ENCODE measurements around the gene KBTBD12. TPM values are rescaled to one million over a fixed set of nuclear protein-coding genes. Genes with fewer than 3 reads are reported as not detected.

KBTBD12 gene
- total RNA-seq, 1 experiment from 2014 or later: not detected

DNA sequence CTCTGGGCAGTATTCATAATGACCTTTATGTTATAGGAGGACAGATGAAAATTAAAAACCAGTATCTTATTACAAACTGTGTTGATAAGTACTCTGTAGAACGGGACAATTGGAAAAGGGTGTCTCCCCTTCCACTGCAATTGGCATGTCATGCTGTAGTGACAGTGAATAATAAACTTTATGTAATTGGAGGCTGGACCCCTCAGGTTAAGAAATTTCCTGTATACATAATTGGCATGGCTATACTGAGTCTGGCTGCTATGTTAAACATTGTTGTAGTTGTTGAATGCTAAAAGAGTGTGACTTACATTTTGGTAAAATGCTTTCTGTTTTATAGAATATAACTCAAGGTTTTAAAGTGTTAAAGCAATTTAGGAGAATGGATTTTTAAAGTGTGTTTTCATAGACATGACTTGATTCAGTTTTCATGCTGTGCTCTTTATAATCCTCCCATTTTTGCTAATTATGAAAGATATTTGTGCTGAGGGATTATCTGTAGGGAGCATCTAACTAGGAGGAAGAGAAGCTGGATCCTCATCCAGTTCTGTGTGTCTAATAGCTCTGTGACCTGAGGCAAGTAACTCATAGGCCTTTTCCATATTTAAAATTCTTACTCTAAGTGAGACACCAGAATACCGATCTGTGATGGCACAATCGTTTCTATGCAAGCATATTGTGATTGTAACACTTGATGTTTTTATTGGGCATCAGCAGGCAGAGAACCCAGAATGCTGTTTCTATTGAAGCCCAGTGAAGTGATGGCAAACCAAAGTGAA lies 13.0 kb downstream of the KBTBD12 start:
- Histone ChIP-seq H3K36me3 (no peaks in the 10 kb centered on the region), H3K9me3 (no peaks in the 10 kb centered on the region), H3K27me3 (no peaks in the 10 kb centered on the region), H3K4me3 (no peak overlapping the region)
- no peak for DNase-seq

DNA sequence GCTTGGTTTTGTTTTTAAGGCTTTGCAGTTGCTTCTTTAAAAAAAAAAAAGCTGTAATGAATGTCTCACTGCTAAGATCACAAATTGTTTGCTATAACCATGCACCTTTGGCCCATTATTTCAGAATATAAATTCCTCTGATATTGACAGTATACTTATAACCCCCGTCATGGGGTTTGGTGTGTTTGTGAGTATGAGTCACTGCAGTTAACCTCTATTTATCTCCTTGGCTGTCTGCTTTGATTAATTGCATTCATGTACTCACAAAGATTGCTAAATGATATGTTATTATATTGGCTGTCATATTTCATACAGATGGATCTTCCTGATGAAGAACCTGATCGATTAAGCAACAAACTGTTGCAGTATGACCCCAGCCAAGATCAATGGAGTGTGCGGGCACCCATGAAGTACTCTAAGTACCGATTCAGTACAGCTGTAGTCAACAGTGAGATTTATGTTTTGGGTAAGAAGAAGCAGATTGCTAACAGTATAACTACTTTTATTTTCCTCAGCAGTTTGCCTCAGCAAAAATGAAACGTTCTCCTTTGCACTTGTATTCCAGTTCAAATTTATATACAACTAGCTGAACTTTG lies 14.9 kb downstream of the KBTBD12 start:
- no peak overlapping the region for H3K4me3 ChIP-seq
- H3K27me3 ChIP-seq: no peaks in the 10 kb centered on the region
- DNase-seq: no peak
- H3K36me3 ChIP-seq: no peaks in the 10 kb centered on the region
- H3K9me3 ChIP-seq: no peaks in the 10 kb centered on the region

DNA sequence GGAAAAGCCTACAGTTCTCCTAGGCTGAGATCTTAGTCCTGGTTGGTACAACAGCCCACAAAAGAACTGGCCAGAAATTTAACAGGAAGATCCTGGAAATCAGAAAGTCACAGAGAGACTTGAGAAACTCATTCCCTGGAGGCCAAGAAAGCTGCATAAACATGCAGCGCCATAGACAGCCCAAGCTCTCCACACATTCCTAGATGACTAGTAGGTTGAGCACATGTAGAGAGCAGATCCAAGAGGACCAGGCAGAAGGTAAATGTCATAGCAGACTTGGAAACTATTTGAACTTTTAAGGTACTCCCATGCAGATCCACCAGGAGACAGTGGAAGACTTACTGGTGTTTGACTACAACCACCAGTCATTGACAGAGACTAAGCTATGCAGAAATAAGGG lies 18.4 kb downstream of the KBTBD12 start:
- peaks cover 8% of the 10 kb centered on the region for H3K9me3 ChIP-seq
- no peak for DNase-seq
- H3K4me3 ChIP-seq: no peak overlapping the region
- no peaks in the 10 kb centered on the region for H3K36me3 ChIP-seq
- no peaks in the 10 kb centered on the region for H3K27me3 ChIP-seq

DNA sequence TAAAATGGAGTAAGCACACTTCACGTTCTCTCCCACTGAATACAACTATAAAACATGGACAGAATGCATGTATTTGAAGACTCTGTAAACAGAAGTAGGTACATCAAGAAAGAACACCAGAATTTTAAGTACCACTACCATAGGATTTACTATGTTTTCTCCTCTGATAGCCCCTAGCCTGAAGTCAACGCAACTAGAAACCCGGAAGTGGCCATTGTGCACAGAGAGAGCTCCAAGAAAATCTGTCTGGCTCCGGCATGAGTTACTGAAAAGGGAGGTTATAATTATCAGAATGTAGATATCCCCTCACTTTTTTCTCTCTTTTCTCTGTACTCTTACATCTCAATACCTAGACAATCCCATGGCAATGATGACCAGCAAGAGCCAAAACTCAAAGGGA lies 23.8 kb downstream of the KBTBD12 start:
- DNase-seq: no peak
- no peaks in the 10 kb centered on the region for H3K36me3 ChIP-seq

DNA sequence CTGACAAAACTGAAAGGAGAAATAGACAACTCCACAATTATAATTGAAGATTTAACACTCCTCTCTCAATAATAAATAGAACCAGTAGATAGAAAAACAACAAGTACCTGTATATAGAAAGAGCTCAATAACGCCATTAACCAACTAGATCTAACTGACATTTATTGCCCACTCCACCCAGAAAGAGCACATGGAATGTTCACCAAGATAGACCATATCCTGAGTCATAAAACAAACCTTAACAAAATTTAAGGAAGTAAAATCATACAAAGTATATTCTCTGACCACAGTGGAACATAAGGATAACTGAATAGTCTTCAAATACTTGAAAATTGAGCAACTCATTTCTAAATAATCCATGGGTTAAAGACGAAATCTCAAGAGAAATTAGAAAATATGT lies 25.1 kb downstream of the KBTBD12 start:
- peaks cover 12% of the 10 kb centered on the region for H3K9me3 ChIP-seq

More for the DNA sequence above, 23.8 kb downstream of the KBTBD12 start:
- H3K9me3 ChIP-seq: peaks cover 12% of the 10 kb centered on the region
- no peak overlapping the region for H3K4me3 ChIP-seq
- H3K27me3 ChIP-seq: no peaks in the 10 kb centered on the region

DNA sequence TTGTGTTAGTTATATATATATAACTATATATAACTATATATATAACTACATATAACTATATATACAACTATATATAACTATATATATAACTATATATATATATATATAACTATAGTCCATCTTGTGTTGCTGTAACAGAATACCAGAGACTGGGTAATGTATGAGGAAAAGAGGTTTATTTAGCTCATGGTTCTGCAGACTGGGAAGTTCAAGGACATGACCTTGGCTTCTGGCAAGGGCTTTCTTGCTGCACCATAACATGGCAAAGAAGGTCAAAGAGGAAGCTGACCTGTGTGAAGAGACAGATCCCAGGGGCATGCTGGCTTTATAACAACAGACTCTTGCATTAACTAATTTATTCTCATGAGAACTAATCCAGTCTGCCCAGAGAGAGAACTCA lies 27.6 kb downstream of the KBTBD12 start:
- Histone ChIP-seq H3K36me3 (no peaks in the 10 kb centered on the region), H3K27me3 (no peaks in the 10 kb centered on the region), H3K9me3 (peaks cover 10% of the 10 kb centered on the region), H3K4me3 (no peak overlapping the region)
- DNase-seq: no peak

More for the DNA sequence above, 25.1 kb downstream of the KBTBD12 start:
- Histone ChIP-seq H3K36me3 (no peaks in the 10 kb centered on the region), H3K27me3 (no peaks in the 10 kb centered on the region), H3K4me3 (no peak overlapping the region)
- no peak for DNase-seq

DNA sequence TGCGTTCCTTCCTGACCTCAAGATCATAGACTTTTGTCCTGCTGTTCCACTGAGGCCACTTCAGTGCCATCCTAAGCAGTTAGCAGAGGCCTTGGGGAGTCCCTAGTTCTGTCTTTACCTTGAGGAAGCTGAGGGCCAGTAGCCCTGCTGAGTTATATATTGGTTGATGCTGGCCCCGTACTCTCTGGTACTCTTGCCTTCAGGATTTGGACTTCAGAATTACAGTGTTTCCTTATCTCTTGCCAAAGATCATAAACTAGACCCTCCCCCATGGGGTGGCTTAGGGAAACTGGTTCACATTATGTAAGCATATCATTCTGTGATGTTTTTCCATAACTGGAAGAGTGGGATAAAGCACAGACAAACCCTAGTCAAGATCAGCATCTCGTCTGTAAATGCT lies 33.2 kb downstream of the KBTBD12 start:
- no peak for DNase-seq
- Histone ChIP-seq H3K9me3 (no peaks in the 10 kb centered on the region; the same call in 1 of the 2 replicates), H3K27me3 (no peaks in the 10 kb centered on the region), H3K36me3 (no peaks in the 10 kb centered on the region), H3K4me3 (no peak overlapping the region)

DNA sequence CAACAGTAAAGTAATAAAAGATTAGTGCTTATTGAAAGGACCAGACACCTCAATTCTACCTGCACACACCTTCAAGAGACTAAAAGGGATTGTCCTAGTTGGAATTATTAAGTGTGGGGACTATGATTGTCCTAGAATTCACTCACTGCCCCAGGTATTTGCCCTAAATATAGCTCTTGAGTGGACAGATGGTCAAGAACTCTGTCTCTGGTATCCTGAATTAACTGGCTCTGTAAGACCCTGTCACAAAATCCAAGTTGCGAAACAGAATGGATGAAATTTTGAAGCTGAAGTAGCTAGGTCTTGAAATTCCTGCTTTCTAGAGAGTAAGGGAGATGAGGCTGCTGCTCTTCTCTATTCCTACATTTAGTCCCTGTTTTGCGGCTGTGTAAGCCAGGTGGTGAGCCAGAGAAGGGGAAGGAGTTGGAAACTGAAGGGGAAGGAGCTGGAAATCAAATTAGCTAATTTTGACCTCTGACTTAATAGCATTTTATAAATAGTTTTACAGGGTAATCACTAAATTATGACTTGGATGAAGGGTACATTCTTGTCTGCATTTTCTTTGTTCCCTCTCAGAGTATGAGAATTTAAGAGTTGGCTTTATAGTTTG lies 34.5 kb downstream of the KBTBD12 start:
- no peaks in the 10 kb centered on the region for H3K27me3 ChIP-seq
- no peak overlapping the region for H3K4me3 ChIP-seq
- no peak for DNase-seq
- no peaks in the 10 kb centered on the region for H3K36me3 ChIP-seq
- no peaks in the 10 kb centered on the region for H3K9me3 ChIP-seq

DNA sequence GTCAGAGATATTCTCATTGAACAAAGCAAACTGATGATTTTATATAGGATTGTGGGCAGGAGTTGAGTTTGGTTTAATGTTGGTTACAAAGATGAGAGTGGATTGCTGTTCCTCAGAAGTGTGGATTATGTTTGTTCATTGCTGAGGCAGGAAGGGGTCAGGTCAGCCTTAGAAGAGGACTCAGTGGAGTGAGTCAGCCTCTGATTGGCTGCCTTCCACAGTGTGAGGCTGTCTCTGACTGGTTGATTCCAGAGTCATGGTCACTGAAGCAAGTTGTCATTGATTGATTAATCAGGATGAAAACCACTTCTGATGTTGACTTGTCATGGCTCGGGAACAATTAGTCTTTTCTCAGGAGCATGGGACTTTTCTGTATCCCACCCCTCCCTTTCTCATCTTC lies 36.2 kb downstream of the KBTBD12 start:
- H3K36me3 ChIP-seq: no peaks in the 10 kb centered on the region
- DNase-seq: peak; percentile 87
- H3K4me3 ChIP-seq: no peak overlapping the region
- H3K9me3 ChIP-seq: no peaks in the 10 kb centered on the region
- H3K27me3 ChIP-seq: no peaks in the 10 kb centered on the region

DNA sequence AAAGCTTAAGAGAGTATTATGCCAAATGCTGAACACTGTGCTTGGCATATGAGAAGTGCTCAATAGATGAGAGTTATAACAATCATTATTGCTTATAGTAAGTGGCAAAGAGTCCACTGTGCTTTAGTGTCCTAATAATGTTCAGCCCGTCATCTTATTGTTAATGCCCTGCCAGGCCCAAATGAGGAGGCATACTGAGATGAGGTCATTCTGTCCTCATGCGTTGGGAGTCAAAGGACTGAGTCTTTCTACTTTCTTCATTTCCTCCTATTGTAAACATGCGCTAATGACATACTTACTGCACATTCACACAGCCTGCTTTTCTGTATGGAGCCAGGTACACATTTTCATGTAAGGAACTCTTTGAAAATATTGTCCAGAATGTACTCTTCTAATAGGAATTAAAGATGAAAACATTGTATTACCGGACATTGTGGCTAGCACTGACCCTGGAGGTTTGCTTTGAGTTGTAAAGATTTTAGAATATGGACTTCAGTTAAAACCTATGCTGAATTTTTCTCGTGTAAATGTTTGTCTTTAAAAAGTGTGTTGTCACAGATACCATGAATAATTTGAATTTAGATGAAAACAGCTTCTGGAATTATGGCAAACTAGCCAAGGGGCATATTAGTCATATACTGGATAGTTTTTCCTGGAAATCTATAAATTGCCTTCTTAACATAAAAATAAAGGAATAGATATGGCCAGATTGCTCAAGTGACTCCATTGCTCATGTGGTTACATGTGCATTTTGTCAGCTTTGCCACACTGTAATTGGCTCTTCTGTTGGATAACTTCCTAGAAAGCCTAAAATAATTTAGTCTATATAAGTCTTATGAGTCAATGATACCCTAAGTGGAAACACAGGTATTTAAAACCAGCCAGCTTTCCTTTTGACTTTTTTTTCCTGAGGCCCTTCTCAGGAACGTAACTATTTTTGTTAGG lies 38.3 kb downstream of the KBTBD12 start:
- Histone ChIP-seq H3K4me3 (no peak overlapping the region), H3K27me3 (no peaks in the 10 kb centered on the region), H3K36me3 (no peaks in the 10 kb centered on the region), H3K9me3 (no peaks in the 10 kb centered on the region)
- DNase-seq: peak; percentile 67

DNA sequence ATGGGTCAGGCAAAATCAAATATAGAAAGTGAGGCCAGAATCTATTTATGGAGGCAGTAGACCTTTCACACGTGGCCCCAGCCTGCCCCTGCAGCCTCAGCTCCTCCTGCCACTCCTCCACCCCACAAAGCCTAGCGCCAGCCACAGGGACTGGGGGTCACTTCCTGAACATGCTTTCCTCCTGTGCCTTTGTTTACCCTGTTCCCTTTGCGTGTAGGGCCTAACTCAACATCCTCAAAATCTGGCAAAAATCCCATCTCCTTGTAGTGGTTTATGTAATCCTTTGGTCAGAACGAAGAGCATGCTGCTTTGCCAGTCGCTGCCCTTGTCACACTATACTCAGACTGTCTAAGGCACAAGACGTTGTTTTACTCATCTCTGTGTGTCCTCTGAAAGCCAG lies 39.6 kb downstream of the KBTBD12 start:
- Histone ChIP-seq H3K9me3 (no peaks in the 10 kb centered on the region), H3K27me3 (no peaks in the 10 kb centered on the region), H3K4me3 (no peak overlapping the region)

DNA sequence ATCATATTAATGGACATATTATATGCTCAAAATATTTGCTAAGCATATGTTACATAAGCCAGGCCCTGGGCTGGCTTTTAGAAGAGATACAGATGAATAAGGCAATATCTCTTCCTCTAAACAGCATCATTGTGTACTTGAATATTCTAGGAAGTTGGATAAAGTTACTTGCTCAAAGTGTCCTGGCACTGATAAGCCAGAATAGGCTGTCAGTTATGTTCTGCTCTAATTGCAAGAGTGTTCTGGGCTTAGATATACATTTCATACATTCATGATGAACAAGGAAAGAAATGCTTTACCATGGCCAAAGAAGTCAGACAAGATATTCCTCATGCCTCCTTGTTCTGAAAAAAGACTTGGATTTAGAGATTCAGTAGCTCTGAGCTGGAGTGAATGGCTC lies 40.7 kb downstream of the KBTBD12 start:
- no peaks in the 10 kb centered on the region for H3K9me3 ChIP-seq
- no peaks in the 10 kb centered on the region for H3K36me3 ChIP-seq
- DNase-seq: no peak
- H3K4me3 ChIP-seq: no peak overlapping the region
- H3K27me3 ChIP-seq: no peaks in the 10 kb centered on the region

More for the DNA sequence above, 39.6 kb downstream of the KBTBD12 start:
- H3K36me3 ChIP-seq: no peaks in the 10 kb centered on the region
- DNase-seq: no peak

DNA sequence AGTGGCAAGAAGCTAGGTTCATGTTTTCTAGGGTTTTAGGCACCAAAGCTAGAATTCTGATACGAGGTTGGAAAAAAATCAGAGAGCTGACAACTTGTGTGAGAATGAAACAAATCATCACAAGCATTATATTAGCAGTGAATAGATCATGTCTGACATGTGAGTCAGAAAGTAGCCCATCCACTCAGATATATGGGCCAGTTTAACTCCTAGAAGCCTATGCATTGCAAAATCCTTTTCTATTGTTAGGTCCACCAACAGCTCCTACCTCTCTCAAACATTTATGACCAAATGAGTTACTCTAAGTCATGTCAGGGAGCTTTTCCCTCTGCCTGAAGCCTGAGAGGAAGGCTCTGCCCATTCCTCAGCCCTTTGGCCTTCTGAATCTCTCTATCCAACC lies 44.0 kb downstream of the KBTBD12 start:
- no peak for DNase-seq
- Histone ChIP-seq H3K9me3 (no peaks in the 10 kb centered on the region), H3K27me3 (no peaks in the 10 kb centered on the region), H3K4me3 (no peak overlapping the region), H3K36me3 (no peaks in the 10 kb centered on the region)

DNA sequence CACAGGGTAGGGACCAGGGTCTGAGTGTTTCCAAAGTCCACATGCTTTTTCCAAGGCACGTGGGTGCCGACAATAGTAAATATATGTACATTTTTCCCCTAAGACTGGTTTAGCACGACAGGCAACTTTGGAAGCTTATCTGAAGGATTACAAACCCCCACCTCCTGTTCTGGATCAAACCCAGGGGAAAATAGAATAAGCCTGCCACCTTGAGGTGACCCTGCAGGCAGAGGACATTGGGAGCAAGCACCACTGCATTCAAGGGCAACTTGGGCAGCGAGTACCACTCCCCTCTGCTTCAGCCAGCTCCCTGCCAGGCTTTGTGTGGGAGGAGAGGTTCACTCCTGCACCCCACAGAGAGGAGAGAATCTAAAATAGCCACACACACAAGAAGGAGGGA lies 44.8 kb downstream of the KBTBD12 start:
- Histone ChIP-seq H3K36me3 (no peaks in the 10 kb centered on the region), H3K9me3 (no peaks in the 10 kb centered on the region), H3K4me3 (no peak overlapping the region), H3K27me3 (no peaks in the 10 kb centered on the region)
- peak; percentile 35 for DNase-seq

DNA sequence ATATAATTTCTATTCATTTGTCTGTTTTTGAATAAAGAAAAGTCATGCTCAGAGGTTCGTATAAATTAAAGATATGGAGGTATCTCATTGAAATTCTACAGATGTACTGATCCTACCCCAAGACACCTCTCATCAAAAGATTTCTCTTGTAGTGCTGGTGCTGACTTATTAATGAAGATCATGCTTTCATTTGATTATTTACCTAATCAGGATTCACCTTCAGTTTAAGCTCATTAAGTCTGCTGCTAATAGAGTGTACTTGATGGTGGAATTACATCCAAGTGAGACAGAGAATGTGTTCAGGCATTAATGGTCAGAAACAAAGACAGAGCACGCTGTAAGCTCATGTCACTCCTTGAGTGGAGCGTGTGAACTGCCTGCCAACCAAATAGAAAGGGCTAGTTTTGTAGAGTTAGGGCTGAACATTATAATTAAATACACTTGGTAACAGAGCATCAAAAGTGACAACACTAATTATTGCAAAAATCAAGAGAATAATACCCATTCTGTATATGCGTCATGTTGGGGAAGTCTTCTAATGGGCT lies 45.5 kb downstream of the KBTBD12 start:
- H3K36me3 ChIP-seq: no peaks in the 10 kb centered on the region
- DNase-seq: no peak
- no peak overlapping the region for H3K4me3 ChIP-seq
- peaks cover under 1% of the 10 kb centered on the region; the same call in 1 of the 2 replicates for H3K9me3 ChIP-seq
- no peaks in the 10 kb centered on the region for H3K27me3 ChIP-seq

DNA sequence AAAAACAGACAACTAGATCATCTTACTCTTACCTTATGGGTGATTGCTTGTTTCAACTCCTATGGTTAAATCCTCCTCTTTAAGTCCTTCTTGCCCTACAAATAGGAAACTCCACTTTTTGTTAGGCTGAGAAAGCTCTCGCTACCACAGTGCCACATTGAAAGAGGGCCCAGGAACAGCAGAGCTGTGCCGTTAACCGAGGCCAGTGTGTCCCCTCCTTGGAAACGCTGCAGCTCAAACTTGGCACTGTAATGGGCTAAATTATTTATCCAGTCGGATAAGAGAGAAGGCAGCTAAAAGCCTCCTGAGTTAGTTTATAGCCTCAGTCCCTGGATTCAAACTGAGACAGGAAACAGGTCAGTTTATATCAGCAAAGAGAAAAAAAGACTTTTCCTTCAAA lies 46.1 kb downstream of the KBTBD12 start:
- no peak for DNase-seq
- no peaks in the 10 kb centered on the region for H3K36me3 ChIP-seq
- H3K9me3 ChIP-seq: peaks cover 2% of the 10 kb centered on the region
- no peaks in the 10 kb centered on the region for H3K27me3 ChIP-seq
- H3K4me3 ChIP-seq: no peak overlapping the region
